Right atrium auricular region (tissue), 2 donors: ENCODE measurements around the gene LRRC37A3. TPM values are rescaled to one million over a fixed set of nuclear protein-coding genes. Genes with fewer than 3 reads are reported as not detected.
"Not testable (repeated sequence)": the region's sequence is repeated elsewhere in the genome, so short reads cannot be mapped to it uniquely, and the experiment has no call there.

ENCODE experiments used
- DNase-seq: peaks from one replicate; pipeline ENCODE4 v3.0.0-alpha.2; 2019; ENCODE audit warnings: low spot score
- H3K27ac ChIP-seq, 2 donors: fragments of 200-600 bp; sonication (generic); 1 replicate in 1 of 2; 2 replicates in 1 of 2; pipeline ENCODE4 v1.5.1; 2016 to 2019
- H3K27me3 ChIP-seq, 2 donors: fragments of 200-600 bp; sonication (generic); one replicate each; pipeline versions ENCODE4 v1.5.1 to v1.6.0; 2017 to 2019
- H3K36me3 ChIP-seq: fragments of 200-600 bp; sonication (generic); one replicate; pipeline ENCODE4 v1.5.1; 2016
- H3K4me1 ChIP-seq, 2 donors: fragments of 200-600 bp; sonication (generic); one replicate each; pipeline versions ENCODE4 v1.5.1 to v1.6.0; 2017 to 2019
- H3K4me3 ChIP-seq, 2 donors: fragments of 200-600 bp; sonication (generic); 1 replicate in 1 of 2; 2 replicates in 1 of 2; pipeline ENCODE4 v1.5.1; 2017 to 2019; ENCODE audit warnings: mild to moderate bottlenecking in 1 of 2, moderate library complexity in 1 of 2
- H3K9me3 ChIP-seq, 2 donors: fragments of 200-600 bp; sonication (generic); one replicate each; pipeline ENCODE4 v1.5.1; 2019
- total RNA-seq, 2 donors: library from RNA; depleted of rRNA; stranded (reverse); fragments of >200 nt; gene quantifications; one replicate each; pipeline ENCODE4 v1.1.0, GENCODE V29; 2016
- TF ChIP-seq, protein P1 (sequence below), 2 donors: fragments of 200-600 bp; sonication (generic); IDR thresholded peaks; one replicate each; pipeline ENCODE4 v1.5.1; 2019; ENCODE audit warnings: antibody characterized with exemption in 2 of 2

LRRC37A3 gene
- total RNA-seq, 2 donors from 2014 or later: 1.9 to 2.0 TPM

DNA sequence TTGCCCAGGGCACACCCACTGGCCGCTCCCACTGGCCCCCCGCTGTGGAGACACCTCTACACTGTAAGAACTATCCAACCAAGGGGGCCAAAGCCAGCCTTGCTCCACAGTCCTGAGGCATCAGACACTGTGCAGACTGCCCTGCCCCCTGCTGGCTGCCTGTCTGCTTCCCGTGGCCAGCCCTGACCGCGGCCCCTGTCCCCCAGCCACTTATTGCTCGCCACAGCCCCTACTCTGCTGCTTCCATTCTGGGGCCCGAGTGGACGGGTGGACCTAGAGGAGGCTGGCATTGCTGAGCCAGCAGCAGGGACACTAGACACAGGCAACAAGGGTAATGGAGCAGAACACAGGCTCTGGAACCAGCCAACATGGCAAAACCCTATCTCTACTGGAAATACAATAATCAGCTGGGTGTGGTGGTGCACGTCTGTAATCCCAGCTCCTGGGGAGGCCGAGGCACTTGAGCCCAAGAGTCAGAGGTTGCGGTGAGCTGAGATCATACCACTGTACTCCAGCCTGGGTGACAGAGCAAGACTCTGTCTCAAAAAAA is 19.7 kb upstream of the LRRC37A3 start:
- H3K4me3 ChIP-seq: no peak overlapping the region
- no peaks in the 10 kb centered on the region for H3K27me3 ChIP-seq
- DNase-seq: no peak
- H3K4me1 ChIP-seq: no peaks in the 10 kb centered on the region
- H3K27ac ChIP-seq: no peak overlapping the region
- TF ChIP-seq, protein P1, sequence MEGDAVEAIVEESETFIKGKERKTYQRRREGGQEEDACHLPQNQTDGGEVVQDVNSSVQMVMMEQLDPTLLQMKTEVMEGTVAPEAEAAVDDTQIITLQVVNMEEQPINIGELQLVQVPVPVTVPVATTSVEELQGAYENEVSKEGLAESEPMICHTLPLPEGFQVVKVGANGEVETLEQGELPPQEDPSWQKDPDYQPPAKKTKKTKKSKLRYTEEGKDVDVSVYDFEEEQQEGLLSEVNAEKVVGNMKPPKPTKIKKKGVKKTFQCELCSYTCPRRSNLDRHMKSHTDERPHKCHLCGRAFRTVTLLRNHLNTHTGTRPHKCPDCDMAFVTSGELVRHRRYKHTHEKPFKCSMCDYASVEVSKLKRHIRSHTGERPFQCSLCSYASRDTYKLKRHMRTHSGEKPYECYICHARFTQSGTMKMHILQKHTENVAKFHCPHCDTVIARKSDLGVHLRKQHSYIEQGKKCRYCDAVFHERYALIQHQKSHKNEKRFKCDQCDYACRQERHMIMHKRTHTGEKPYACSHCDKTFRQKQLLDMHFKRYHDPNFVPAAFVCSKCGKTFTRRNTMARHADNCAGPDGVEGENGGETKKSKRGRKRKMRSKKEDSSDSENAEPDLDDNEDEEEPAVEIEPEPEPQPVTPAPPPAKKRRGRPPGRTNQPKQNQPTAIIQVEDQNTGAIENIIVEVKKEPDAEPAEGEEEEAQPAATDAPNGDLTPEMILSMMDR (IDR thresholded peaks at IDR 0.05): peak; percentile 22 to 63
- no peaks in the 10 kb centered on the region for H3K9me3 ChIP-seq
- H3K36me3 ChIP-seq: no peaks in the 10 kb centered on the region

DNA sequence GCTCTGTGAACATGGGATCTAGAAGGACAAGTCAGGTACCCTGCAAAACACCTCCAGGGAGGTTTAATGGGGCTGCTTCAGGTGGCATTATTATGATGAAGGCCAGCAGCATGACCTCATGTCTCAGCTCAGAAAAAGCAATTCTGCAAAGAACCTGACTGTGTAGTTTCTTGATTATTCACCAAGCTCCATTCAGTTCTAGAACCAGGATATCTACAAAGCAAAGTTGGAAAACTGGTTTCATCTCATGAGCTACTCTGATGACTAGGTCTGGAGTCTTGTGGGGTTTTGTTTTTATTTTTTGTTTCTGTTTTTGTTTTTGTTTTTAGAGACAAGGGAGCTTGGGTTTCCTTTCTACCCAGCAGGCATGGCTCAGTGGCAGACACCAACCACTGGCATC is 19.0 kb upstream of the LRRC37A3 start:
- H3K9me3 ChIP-seq: no peaks in the 10 kb centered on the region
- H3K4me1 ChIP-seq: no peaks in the 10 kb centered on the region
- H3K36me3 ChIP-seq: no peaks in the 10 kb centered on the region
- H3K4me3 ChIP-seq: no peak overlapping the region
- DNase-seq: no peak
- TF ChIP-seq, protein P1 (IDR thresholded peaks at IDR 0.05): no peak
- no peaks in the 10 kb centered on the region for H3K27me3 ChIP-seq
- H3K27ac ChIP-seq: no peak overlapping the region

DNA sequence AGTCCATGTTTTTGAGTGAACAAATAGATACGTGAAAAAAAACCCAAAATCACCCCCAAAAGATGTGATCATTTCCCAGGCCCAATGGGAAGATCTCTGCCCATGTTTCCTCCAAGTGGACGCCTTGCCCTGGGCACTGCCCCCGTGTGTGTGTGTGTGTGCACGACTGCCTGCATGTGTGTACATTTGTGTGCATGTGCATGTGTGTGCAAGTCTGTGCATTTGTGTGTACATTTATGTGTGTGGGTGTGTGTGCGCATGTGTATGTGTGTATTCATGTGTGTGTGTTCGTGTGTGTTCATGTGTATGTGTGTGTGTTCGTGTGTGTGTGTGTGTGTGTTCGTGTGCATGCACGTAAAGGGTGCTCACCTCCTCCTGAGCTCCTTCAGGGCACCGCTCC is 16.8 kb upstream of the LRRC37A3 start:
- no peaks in the 10 kb centered on the region for H3K4me1 ChIP-seq
- TF ChIP-seq, protein P1 (IDR thresholded peaks at IDR 0.05): no peak
- H3K27me3 ChIP-seq: no peaks in the 10 kb centered on the region
- no peak overlapping the region for H3K27ac ChIP-seq
- no peaks in the 10 kb centered on the region for H3K36me3 ChIP-seq
- H3K4me3 ChIP-seq: no peak overlapping the region
- H3K9me3 ChIP-seq: no peaks in the 10 kb centered on the region
- no peak for DNase-seq

DNA sequence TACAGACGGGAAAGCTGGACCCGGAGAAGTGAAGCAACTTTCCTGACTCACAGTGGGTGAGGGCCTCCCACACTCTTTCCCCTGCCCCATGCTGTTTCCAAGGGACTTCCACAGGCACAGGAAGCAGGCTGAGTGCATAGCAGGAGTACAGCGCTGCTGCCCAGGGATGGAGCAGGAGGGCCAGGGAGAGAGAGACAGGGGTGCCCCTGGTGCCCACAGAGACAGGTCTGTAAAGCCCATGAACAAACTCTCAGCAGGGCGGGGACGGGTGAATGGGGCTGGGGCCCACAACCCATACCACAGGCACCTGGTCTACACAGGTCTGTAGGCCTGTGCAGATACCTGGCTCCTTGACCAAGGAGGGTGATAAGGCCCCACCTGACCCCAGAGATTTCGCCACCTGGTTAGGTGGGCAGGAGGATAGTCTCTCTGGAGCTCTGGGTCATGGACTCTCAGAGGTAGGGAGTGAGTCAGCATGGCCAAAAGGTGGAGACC is 15.1 kb upstream of the LRRC37A3 start:
- not testable (repeated sequence) for H3K4me3 ChIP-seq, H3K27me3 ChIP-seq, H3K4me1 ChIP-seq, H3K36me3 ChIP-seq, DNase-seq, H3K27ac ChIP-seq, H3K9me3 ChIP-seq

DNA sequence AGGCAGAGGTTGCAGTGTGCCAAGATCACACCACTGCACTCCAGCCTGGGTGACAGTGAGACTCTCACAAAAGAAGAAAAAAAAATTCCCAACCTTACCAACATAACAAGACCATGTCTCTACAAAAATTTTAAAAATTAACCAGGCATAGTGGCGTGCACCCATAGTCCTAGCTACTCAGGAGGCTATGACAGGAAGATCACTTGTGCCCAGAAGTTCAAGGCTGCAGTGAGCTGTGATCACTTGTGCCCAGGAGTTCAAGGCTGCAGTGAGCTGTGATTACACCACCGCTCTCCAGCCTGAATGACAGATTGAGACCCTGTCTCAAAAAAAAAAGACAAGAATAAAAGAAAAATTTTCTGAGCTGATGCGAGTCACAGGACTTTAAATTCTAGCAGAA is 13.6 kb upstream of the LRRC37A3 start:
- H3K4me3 ChIP-seq, H3K9me3 ChIP-seq, DNase-seq, H3K36me3 ChIP-seq, H3K27ac ChIP-seq, H3K27me3 ChIP-seq, H3K4me1 ChIP-seq: not testable (repeated sequence)

DNA sequence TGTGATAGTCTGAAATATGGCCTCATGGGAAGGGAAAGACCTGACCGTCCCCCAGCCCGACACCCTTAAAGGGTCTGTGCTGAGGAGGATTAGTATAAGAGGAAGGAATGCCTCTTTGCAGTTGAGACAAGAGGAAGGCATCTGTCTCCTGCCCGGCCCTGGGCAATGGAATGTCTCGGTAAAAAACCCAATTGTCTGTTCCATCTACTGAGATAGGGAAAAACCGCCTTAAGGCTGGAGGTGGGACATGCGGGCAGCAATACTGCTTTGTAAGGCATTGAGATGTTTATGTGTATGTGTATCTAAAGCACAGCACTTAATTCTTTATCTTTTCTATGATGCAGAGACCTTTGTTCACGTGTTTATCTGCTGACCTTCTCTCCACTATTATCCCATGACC is 11.1 kb upstream of the LRRC37A3 start:
- H3K4me3 ChIP-seq, H3K36me3 ChIP-seq, DNase-seq, H3K9me3 ChIP-seq, H3K27me3 ChIP-seq, H3K4me1 ChIP-seq, H3K27ac ChIP-seq: not testable (repeated sequence)

DNA sequence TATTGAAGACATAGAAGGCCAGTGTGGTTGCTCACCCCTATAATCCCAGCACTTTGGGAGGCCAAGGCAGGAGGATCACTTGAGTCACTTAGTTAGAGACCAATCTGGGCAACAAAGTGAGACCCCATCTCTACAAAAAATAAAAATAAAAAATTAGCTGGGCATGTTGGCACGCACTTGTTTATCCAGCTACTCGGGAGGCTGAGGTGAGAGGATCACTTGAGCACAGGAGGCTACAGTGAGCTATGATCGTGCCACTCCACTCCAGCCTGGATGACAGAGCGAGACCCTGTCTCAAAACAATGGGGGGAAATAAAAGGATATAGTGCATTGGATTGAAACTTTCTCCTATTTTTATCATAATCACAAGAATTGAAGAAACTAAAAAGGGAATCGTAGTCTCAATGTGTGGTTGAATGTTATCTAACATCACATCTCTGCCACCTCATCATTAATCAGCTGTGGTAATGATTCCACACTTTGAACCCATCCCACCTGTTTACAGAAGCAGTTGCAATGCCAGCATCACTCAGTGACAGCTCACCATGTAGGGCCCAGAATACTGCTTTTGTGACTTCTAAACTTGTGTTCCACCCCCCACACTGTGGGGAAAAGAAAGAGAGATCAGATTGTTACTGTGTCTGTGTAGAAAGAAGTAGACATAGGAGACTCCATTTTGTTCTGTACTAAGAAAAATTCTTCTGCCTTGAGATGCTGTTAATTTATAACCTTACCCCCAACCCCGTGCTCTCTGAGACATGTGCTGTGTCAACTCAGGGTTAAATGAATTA is 10.3 kb upstream of the LRRC37A3 start:
- not testable (repeated sequence) for H3K4me3 ChIP-seq, H3K27ac ChIP-seq, H3K27me3 ChIP-seq, DNase-seq, H3K9me3 ChIP-seq, H3K36me3 ChIP-seq, H3K4me1 ChIP-seq

DNA sequence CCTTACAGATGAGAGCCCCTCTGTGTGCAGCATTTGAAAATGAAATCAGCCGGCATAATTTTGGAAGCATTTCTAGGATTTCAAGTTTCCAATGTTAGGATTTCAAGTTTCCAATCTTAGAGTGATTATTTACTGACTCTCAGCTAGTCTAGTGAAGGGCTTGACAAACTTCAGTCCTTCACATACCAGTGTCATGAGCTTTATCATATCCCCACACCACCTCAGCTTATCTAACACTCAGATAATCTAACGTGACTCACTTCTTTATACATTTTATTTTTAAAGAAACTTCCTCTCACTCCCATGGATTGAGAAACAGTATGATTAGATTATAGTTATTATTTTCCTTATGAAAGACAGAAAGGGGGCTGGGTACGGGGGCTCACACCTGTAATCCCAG is 9.4 kb upstream of the LRRC37A3 start:
- not testable (repeated sequence) for H3K36me3 ChIP-seq, H3K27ac ChIP-seq, H3K4me3 ChIP-seq, H3K9me3 ChIP-seq, H3K4me1 ChIP-seq, DNase-seq, H3K27me3 ChIP-seq
